ENCODE measurements around the gene DHRS2. TPM values are rescaled to one million over a fixed set of nuclear protein-coding genes. Genes with fewer than 3 reads are reported as not detected.
A peak's percentile ranks its signal among the peaks of the same experiment; 100 is the strongest.
"Not testable (repeated sequence)": the region's sequence is repeated elsewhere in the genome, so short reads cannot be mapped to it uniquely, and the experiment has no call there.

Gene DHRS2
- total and polyA plus RNA-seq, 2 of the 13 experiments (the other 11 are each of a cell fraction or from before 2014, with no cell fraction given): 1,621 to 3,021 TPM

DNA sequence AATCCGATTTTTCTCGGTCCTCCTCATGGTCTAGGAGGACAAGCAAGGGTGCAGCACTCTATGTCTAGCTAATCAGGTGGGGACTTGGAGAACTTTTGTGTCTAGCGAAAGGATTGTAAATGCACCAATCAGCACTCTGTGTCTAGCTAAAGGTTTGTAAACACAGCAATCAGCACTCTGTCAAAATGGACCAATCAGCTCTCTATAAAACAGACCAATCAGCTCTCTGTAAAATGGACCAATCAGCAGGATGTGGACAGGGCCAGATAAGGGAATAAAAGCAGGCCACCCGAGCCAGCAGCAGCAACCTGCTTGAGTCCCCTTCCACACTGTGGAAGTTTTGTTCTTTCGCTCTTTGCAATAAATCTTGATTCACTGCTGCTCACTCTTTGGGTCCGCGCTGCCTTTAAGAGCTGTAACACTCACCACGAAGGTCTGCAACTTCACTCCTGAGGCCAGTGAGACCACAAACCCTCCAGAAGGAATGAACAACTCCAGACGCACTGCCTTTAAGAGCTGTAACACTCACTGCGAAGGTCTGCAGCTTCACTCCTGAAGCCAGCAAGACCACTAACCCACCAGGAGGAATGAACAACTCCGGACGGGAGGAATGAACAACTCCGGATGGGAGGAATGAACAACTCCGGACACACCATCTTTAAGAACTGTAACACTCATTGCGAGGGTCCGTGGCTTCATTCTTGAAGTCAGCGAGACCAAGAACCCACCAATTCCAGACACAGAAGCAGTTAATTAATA lies 1.7 kb downstream of the DHRS2 start (continued):
- TF ChIP-seq FOXK2 (IDR thresholded peaks at IDR 0.05) (peak; percentile 85), ZBTB1 (CRISPR knock-in tag; IDR thresholded peaks at IDR 0.05; ENCODE audit: borderline replicate concordance) (peak; percentile 52; the same call in 1 of the 2 replicates), ZNF354B (CRISPR knock-in tag; IDR thresholded peaks at IDR 0.05) (peak; percentile 80; the same call in 1 of the 2 replicates), ZNF772 (CRISPR knock-in tag; IDR thresholded peaks at IDR 0.05) (peak; percentile 88; the same call in 1 of the 2 replicates), RXRA (CRISPR knock-in tag; IDR thresholded peaks at IDR 0.05) (peak; percentile 53), ZBTB33 (CRISPR knock-in tag; IDR thresholded peaks at IDR 0.05) (0 out of 2 replicates have a peak, but pooled peaks have one; percentile 12), HNRNPUL1 (IDR thresholded peaks at IDR 0.05; ENCODE audit: low read depth, low read length) (0 out of 2 replicates have a peak, but pooled peaks have one; percentile 26), HNF4G (CRISPR knock-in tag; IDR thresholded peaks at IDR 0.05; ENCODE audit: borderline replicate concordance, low read depth) (peak; percentile 82), ZNF280D (CRISPR knock-in tag; IDR thresholded peaks at IDR 0.05) (peak; percentile 57; the same call in 1 of the 2 replicates), POLR2G (IDR thresholded peaks at IDR 0.05; ENCODE audit: low read depth, low read length) (peak; percentile 65), SOX5 (CRISPR knock-in tag; IDR thresholded peaks at IDR 0.05; ENCODE audit: borderline replicate concordance) (peak; percentile 33; the same call in 1 of the 2 replicates), ZNF552 (CRISPR knock-in tag; IDR thresholded peaks at IDR 0.05; ENCODE audit: borderline replicate concordance) (peak; percentile 76; the same call in 1 of the 2 replicates), KLF13 (CRISPR knock-in tag; IDR thresholded peaks at IDR 0.05) (peak; percentile 57; the same call in 1 of the 2 replicates), ZNF10 (CRISPR knock-in tag; IDR thresholded peaks at IDR 0.05; ENCODE audit: borderline replicate concordance, low read depth) (peak; percentile 34; the same call in 1 of the 2 replicates), CHD2 (IDR thresholded peaks at IDR 0.05; ENCODE audit: low read depth, low read length) (peak; percentile 17; the same call in 1 of the 2 replicates), RBM22 (optimal IDR thresholded peaks at IDR 0.05; ENCODE audit: low read length) (peak; percentile 79), TARDBP (CRISPR knock-in tag; IDR thresholded peaks at IDR 0.05) (peak; percentile 81), CEBPG (CRISPR knock-in tag; IDR thresholded peaks at IDR 0.05) (peak; percentile 39; the same call in 1 of the 2 replicates), ERF (CRISPR knock-in tag; IDR thresholded peaks at IDR 0.05) (peak; percentile 61)
- TF ChIP-seq, protein P1, sequence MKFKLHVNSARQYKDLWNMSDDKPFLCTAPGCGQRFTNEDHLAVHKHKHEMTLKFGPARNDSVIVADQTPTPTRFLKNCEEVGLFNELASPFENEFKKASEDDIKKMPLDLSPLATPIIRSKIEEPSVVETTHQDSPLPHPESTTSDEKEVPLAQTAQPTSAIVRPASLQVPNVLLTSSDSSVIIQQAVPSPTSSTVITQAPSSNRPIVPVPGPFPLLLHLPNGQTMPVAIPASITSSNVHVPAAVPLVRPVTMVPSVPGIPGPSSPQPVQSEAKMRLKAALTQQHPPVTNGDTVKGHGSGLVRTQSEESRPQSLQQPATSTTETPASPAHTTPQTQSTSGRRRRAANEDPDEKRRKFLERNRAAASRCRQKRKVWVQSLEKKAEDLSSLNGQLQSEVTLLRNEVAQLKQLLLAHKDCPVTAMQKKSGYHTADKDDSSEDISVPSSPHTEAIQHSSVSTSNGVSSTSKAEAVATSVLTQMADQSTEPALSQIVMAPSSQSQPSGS (CRISPR knock-in tag; IDR thresholded peaks at IDR 0.05): peak; percentile 64; the same call in 1 of the 2 replicates
- not testable (repeated sequence) for TF ChIP-seq HNF4G (IDR thresholded peaks at IDR 0.05; ENCODE audit: borderline replicate concordance, low read depth, low read length)
- TF ChIP-seq, protein P2, sequence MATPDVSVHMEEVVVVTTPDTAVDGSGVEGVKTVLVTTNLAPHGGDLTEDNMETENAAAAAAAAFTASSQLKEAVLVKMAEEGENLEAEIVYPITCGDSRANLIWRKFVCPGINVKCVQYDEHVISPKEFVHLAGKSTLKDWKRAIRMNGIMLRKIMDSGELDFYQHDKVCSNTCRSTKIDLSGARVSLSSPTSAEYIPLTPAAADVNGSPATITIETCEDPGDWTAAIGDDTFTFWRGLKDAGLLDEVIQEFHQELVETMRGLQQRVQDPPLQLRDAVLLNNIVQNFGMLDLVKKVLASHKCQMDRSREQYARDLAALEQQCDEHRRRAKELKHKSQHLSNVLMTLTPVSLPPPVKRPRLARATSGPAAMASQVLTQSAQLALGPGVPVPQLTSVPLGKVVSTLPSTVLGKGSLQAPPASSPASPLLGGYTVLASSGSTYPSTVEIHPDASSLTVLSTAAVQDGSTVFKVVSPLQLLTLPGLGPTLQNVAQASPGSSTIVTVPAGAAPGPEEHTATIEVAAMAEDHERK (CRISPR knock-in tag; IDR thresholded peaks at IDR 0.05; ENCODE audit: low read depth): peak; percentile 61; the same call in 1 of the 2 replicates

Measured in HepG2 (cell line).